BJ (cell line): ENCODE measurements around the gene CACNA2D3. TPM values are rescaled to one million over a fixed set of nuclear protein-coding genes. Genes with fewer than 3 reads are reported as not detected.
A peak's percentile ranks its signal among the peaks of the same experiment; 100 is the strongest.

Experiments used
- CTCF ChIA-PET: fragments of 350-600 bp; formaldehyde crosslinking; extraction: SDS; loops from one replicate; lab custom pipeline; 2021; ENCODE audit warnings: antibody characterized with exemption, inconsistent platforms; lab: Yijun Ruan, JAX
- POLR2A ChIA-PET: fragments of 300-600 bp; sonication (Branson Sonifier 250); formaldehyde crosslinking; extraction: SDS; loops from one replicate; lab custom pipeline; 2021; ENCODE audit warnings: antibody characterized with exemption; lab: Charles Lee
- DNase-seq: peaks from one replicate; pipeline ENCODE4 v3.0.0-alpha.2; 2011; ENCODE audit warnings: low read depth
- H3K27me3 ChIP-seq: 2 replicates; pipeline ENCODE4 v1.6.0; 2011; ENCODE audit warnings: low read length; ENCODE audit not compliant: control insufficient read depth, insufficient read depth
- H3K36me3 ChIP-seq: 2 replicates; pipeline ENCODE4 v1.5.1; 2011; ENCODE audit warnings: low read length; ENCODE audit not compliant: control insufficient read depth, insufficient read depth
- H3K4me3 ChIP-seq: 2 replicates; pipeline ENCODE4 v1.5.1; 2011; ENCODE audit warnings: low read depth, mild to moderate bottlenecking, control low read depth, low read length
- polyA plus RNA-seq: library from polyadenylated mRNA; depleted of rRNA; stranded (reverse); fragments of >200 nt; gene quantifications from 2 replicates; pipeline ENCODE4 v1.2.3, GENCODE V29; 2011
- TF ChIP-seq, protein P1 (sequence below): IDR thresholded peaks from 2 replicates; pipeline ENCODE4 v1.5.1; 2011; ENCODE audit warnings: low read depth, mild to moderate bottlenecking, control low read depth, inconsistent platforms, low read length, moderate library complexity; ENCODE audit not compliant: insufficient read depth

The CACNA2D3 gene
- polyA plus RNA-seq, 1 experiment: 0.56 TPM

DNA sequence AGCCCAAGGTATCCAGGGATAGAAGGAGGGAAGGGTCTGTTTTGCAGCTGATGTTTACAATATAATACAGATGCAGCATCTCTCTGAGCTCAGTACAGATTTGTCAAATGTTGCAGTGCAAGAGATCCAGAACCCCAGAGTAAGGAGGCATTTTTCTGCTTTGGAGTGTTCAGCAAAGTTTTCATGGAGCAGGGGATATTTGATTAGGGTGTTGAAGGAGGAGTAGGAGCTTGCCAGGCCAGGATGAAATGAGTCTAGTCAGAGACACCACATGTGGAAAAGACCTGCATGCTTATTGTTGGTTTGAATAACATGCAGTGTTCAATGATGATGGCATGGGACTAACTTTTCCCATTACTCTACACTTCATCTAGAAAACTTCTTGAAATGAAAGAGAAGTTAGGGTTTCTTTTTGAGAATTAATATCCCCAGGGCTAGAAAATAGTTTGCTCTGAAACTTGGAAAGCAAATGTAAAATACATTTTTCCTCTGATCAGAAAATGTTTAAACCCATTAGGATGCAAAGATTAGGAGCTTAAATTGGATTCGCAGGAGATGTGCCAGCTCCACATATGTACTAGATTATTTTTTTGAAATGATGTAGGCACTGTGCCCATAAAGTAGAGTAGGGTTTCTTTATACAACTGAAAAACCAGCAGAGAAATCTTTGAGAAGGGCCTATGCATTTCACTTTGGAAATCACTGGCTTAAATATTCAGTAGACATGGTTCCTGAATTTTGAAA, 243.8 kb downstream of the CACNA2D3 start:
- CTCF ChIA-PET: no interaction called here
- Histone ChIP-seq H3K27me3 (no peaks in the 10 kb centered on the region), H3K36me3 (no peaks in the 10 kb centered on the region), H3K4me3 (no peak overlapping the region)
- TF ChIP-seq, protein P1, sequence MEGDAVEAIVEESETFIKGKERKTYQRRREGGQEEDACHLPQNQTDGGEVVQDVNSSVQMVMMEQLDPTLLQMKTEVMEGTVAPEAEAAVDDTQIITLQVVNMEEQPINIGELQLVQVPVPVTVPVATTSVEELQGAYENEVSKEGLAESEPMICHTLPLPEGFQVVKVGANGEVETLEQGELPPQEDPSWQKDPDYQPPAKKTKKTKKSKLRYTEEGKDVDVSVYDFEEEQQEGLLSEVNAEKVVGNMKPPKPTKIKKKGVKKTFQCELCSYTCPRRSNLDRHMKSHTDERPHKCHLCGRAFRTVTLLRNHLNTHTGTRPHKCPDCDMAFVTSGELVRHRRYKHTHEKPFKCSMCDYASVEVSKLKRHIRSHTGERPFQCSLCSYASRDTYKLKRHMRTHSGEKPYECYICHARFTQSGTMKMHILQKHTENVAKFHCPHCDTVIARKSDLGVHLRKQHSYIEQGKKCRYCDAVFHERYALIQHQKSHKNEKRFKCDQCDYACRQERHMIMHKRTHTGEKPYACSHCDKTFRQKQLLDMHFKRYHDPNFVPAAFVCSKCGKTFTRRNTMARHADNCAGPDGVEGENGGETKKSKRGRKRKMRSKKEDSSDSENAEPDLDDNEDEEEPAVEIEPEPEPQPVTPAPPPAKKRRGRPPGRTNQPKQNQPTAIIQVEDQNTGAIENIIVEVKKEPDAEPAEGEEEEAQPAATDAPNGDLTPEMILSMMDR: no peak
- no peak for DNase-seq
- POLR2A ChIA-PET: no interaction called here

DNA sequence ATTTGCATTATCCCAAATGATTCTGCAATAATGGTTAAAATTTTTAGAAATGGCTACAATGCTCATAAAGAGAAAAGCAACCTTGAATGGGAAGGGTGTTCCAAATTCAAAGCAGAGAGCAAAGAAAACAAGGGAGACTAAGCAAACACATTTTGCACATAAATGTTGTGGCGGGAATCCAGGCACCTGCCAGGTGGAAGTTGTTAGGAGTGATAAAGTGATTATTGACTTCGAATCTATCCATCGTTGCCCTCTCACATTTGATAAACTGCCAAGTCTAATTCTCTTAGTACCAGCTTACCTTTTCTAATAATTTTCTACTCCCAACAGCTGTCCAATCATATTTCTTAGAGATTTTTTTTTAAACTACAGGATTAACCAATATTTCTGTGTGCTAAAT, 244.5 kb downstream of the CACNA2D3 start:
- DNase-seq: no peak
- Histone ChIP-seq H3K27me3 (no peaks in the 10 kb centered on the region), H3K4me3 (no peak overlapping the region), H3K36me3 (no peaks in the 10 kb centered on the region)
- POLR2A ChIA-PET: no interaction called here
- CTCF ChIA-PET: no interaction called here
- TF ChIP-seq, protein P1: no peak

DNA sequence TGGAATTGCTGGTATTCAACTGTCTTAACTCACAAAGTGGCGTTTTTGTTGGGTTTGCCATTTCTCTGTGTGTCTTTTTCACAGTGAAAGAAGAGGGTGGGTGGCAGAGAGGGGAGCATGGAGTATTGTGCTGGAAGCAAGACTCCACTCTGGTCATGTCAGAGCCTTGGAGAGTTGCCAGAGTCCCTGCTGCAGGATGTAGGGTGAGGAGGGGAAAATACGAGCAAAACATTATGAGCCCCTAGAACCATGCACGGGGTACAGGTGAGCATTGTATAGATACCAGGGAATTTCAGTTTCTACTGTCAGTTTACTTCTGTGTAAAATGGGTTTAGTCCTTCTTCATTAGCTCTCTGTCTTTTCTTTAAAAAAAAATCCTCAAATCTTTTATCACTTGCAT, 249.9 kb downstream of the CACNA2D3 start:
- POLR2A ChIA-PET: no interaction called here
- CTCF ChIA-PET: no interaction called here
- TF ChIP-seq, protein P1: no peak

DNA sequence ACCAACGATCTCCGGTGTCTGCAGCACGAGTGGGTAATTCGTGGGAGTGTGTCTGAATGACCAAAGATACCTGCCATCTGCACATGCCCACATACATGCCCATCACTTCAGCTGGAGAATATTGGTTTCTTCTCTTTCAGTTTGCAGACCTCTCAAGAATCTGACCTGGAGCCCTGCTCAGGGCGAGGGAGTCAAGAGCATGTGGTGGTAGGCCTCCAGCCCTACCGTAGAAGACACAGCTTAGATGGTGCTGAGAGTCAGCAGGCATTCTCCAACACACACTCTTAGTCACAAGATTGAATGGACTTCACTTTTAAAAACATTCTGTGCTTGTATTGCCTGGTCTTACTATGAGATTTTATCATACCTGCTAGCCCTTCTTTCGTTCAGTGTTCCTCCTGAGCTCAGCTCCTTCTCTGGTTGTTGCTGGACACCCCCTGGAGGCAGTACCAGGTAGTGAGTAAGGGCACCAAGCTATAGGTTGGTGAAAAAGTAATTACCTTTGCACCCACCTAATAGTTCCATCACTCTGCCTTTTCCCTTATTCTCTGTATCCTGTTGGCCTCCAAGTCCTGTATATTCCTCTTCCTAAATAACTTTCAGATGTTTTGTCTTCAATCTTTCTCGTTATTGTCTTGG, 252.0 kb downstream of the CACNA2D3 start:
- TF ChIP-seq, protein P1: 0 out of 2 replicates have a peak, but pooled peaks have one; percentile 7
- POLR2A ChIA-PET: no interaction called here
- DNase-seq: no peak
- no peak overlapping the region for H3K4me3 ChIP-seq
- H3K36me3 ChIP-seq: no peaks in the 10 kb centered on the region
- CTCF ChIA-PET: interaction anchor here (0.7 to 1.0 kb wide), 2 partner anchors 9 to 37 kb away, joined by 3 to 4 read pairs; no protein-coding TSS in a partner anchor
- no peaks in the 10 kb centered on the region for H3K27me3 ChIP-seq

More for the DNA sequence above, 249.9 kb downstream of the CACNA2D3 start:
- H3K27me3 ChIP-seq: no peaks in the 10 kb centered on the region
- DNase-seq: no peak
- H3K36me3 ChIP-seq: no peaks in the 10 kb centered on the region
- H3K4me3 ChIP-seq: no peak overlapping the region

DNA sequence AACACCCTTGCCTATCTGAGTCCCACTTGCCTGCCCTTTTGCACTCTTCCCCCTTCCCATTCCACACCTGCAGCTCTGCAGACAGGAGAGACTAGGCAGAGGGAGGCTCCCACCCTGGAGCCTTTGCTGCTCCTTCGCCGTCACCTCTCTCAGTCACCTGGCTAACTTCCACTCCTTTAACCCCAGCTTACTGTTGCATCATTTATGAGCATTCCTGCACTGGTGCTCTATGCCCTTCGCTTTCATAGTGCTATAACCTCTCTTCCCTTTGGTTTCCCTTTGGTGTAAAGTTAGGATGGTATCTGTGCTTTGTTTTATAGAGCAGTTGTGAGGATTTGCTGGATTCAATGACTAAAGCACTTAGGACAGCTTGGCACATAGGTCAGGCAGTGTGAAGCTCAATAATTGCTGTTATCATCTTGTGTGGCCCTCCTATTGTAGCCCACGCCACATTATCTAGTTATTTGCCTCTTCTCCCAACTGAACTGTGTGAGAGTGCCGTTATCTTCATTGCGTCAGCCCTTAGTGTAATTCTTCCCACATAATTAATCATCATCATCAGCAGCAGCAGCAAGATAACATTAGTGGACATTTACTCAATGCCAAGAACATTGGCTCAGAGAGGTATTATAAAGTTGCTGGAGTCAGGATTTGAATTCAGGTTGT, 253.9 kb downstream of the CACNA2D3 start:
- TF ChIP-seq, protein P1: no peak
- Histone ChIP-seq H3K36me3 (no peaks in the 10 kb centered on the region), H3K27me3 (no peaks in the 10 kb centered on the region), H3K4me3 (no peak overlapping the region)
- POLR2A ChIA-PET: no interaction called here
- CTCF ChIA-PET: no interaction called here
- DNase-seq: no peak
